Measurements from ENCODE around the gene CCSER2. TPM values are rescaled to one million over a fixed set of nuclear protein-coding genes. Genes with fewer than 3 reads are reported as not detected.
"Not testable (repeated sequence)": the region's sequence is repeated elsewhere in the genome, so short reads cannot be mapped to it uniquely, and the experiment has no call there.

CCSER2 gene, protein sequence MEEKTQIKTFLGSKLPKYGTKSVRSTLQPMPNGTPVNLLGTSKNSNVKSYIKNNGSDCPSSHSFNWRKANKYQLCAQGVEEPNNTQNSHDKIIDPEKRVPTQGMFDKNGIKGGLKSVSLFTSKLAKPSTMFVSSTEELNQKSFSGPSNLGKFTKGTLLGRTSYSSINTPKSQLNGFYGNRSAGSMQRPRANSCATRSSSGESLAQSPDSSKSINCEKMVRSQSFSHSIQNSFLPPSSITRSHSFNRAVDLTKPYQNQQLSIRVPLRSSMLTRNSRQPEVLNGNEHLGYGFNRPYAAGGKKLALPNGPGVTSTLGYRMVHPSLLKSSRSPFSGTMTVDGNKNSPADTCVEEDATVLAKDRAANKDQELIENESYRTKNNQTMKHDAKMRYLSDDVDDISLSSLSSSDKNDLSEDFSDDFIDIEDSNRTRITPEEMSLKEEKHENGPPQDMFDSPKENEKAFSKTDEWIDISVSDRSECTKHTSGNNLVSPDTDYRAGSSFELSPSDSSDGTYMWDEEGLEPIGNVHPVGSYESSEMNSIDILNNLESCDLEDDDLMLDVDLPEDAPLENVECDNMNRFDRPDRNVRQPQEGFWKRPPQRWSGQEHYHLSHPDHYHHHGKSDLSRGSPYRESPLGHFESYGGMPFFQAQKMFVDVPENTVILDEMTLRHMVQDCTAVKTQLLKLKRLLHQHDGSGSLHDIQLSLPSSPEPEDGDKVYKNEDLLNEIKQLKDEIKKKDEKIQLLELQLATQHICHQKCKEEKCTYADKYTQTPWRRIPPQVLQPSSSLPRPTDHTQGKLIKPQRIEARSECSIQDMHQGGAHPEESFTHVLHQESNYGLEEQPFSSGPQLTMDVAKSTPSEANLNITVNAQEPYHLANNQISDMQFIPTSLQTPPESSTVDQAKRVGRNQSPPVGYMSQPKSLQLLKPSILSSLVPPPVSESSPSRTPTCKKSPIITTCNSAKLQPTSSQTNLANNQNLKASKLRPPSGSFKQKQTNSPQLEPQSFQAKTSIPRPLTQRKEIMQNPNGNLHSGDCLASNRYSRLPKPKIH
- total RNA-seq: 100 to 1,000 TPM in 3 of 5 experiments, 10 to 100 TPM in 2; 91.1 to 133 (median 114) TPM
- 10 to 100 TPM; 59.1 to 85.3 TPM for polyA plus RNA-seq
- 155 reads per million, percentile 90 among the genes with 10 or more reads in this experiment for total RNA-seq

DNA sequence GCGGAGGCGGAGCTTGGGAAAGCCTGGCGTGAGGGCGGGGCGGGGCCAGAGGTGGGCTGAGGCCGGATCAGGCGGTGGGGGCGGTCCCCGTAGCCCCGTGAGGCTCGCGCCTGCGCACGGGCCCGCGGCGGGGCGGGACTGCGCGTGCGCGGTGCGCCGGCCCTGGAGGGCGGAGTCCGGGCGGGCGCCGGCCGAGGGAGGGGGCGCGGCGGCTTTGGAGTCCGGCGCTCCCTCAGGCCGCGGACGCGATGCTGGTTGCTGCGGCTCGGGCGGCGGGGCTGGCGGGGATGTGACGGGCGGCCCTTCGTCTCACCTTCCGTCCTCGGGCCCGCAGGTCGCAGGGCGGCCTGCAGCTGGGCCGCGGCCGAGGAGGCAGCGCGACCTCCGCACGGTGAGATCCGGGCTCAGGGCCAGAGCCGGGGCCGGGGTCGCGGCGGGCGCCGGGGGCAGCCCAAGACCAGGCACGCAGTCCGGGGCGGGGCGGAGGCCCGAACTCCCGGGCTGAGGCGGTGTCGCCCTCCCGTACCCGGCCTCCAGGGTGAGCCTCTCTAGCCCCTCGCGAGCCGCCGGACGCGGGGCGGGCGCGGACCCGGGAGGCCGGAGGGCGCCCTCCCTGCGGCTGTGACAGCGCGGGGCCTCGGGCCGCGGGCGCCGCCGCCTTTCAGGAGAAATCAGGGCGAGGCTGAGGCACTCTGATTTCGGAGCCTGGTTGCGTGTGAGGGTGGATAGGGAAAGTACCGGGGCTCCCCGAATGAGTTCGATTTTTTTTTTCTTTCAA lies at the start of gene CCSER2:
Gene CCSER2 (plus strand): TSS at position 172 of the 778 bp plus-strand sequence. CDS start 42,464 bp downstream, outside the sequence.
- Mint-ChIP-seq H3K4me1 (peaks cover 21 to 40% (median 33%) of the 10 kb centered on the region in 7 donors), H3K27ac (peak within 1 kb of the TSS; percentile 92 to 99 (median 97)), H3K27me3 (peaks cover 0 to 22% (median 0%) of the 10 kb centered on the region in 5 donors), H3K9me3 (peaks cover 0 to 3% (median 0%) of the 10 kb centered on the region in 11 donors), H3K36me3 (peaks cover 0 to 15% (median 0%) of the 10 kb centered on the region in 5 donors), H3K4me3 (peak within 1 kb of the TSS; percentile 91 to 99 (median 94))
- Histone ChIP-seq H3K36me3 (ENCODE audit: control insufficient read depth in 2 of 3, insufficient read depth in 3 of 3, low read length in 3 of 3) (no peaks in the 10 kb centered on the region), H3K4me1 (ENCODE audit: control insufficient read depth in 2 of 2, insufficient read depth in 2 of 2, low read length in 2 of 2) (peaks cover 22 to 26% of the 10 kb centered on the region in 2 donors), H3K27ac (ENCODE audit: low read depth, low read length) (peak within 1 kb of the TSS; percentile 100), H3K9me3 (ENCODE audit: control insufficient read depth in 2 of 3, low read length in 3 of 3) (no peaks in the 10 kb centered on the region), H3K27me3 (ENCODE audit: control insufficient read depth in 2 of 2, insufficient read depth in 2 of 2, low read length in 2 of 2) (no peaks in the 10 kb centered on the region), H3K4me3 (ENCODE audit: low read length) (peak within 1 kb of the TSS; percentile 74)
- ATAC-seq: peak; percentile 83
- DNase-seq: peak; percentile 83 to 99 (median 88)
- intact Hi-C loops (cut with micrococcal nuclease): loop anchor here (1.0 to 5.0 kb wide), 9 partner anchors 10 to 1284 kb away; partner anchors contain the start of gene GHITM (in 2 of the 2)
- ChIA-PET POLR2A (interaction anchor here (0.7 to 2.8 kb wide), 5 partner anchors 10 to 110 kb away, joined by 3 to 13 read pairs (median 3); no protein-coding TSS in a partner anchor), CTCF (interaction anchor here (1.1 kb wide), 2 partner anchors 23 to 211 kb away, joined by 3 to 5 read pairs; no protein-coding TSS in a partner anchor)

DNA sequence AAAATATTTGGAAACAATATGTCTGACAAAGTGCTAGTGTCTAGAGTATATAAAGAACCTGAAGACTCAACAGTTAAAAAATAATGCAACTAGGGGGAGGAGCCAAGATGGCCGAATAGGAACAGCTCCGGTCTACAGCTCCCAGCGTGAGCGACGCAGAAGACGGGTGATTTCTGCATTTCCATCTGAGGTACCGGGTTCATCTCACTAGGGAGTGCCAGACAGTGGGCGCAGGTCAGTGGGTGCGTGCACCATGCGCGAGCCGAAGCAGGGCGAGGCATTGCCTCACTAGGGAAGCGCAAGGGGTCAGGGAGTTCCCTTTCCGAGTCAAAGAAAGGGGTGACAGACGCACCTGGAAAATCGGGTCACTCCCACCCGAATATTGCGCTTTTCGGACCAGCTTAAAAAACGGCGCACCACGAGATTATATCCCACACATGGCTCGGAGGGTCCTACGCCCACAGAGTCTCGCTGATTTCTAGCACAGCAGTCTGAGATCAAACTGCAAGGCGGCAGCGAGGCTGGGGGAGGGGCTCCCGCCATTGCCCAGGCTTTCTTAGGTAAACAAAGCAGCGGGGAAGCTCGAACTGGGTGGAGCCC lies 48.4 kb upstream of the CCSER2 start:
- intact Hi-C loops (cut with micrococcal nuclease); DNase-seq; H3K4me1 ChIP-seq (ENCODE audit: control insufficient read depth in 2 of 2, insufficient read depth in 2 of 2, low read length in 2 of 2); ATAC-seq; CTCF ChIA-PET; H3K9me3 Mint-ChIP-seq; H3K36me3 Mint-ChIP-seq; H3K9me3 ChIP-seq (ENCODE audit: control insufficient read depth in 2 of 3, low read length in 3 of 3); POLR2A ChIA-PET; H3K4me3 ChIP-seq (ENCODE audit: low read length); H3K27ac ChIP-seq (ENCODE audit: low read depth, low read length); H3K27me3 ChIP-seq (ENCODE audit: control insufficient read depth in 2 of 2, insufficient read depth in 2 of 2, low read length in 2 of 2); H3K27ac Mint-ChIP-seq; H3K36me3 ChIP-seq (ENCODE audit: control insufficient read depth in 2 of 3, insufficient read depth in 3 of 3, low read length in 3 of 3); H3K4me1 Mint-ChIP-seq; H3K4me3 Mint-ChIP-seq: not testable (repeated sequence)
- peaks cover 16 to 38% (median 26%) of the 10 kb centered on the region in 5 donors for H3K27me3 Mint-ChIP-seq

- H3K4me3 Mint-ChIP-seq: no peak overlapping the region
- no peaks in the 10 kb centered on the region for H3K9me3 Mint-ChIP-seq
- peaks cover 0 to 7% (median 0%) of the 10 kb centered on the region in 7 donors for H3K4me1 Mint-ChIP-seq
- no peaks in the 10 kb centered on the region for H3K36me3 Mint-ChIP-seq
- H3K27ac ChIP-seq (ENCODE audit: low read depth, low read length): no peak overlapping the region
- H3K27me3 Mint-ChIP-seq: peaks cover 0 to 29% (median 0%) of the 10 kb centered on the region in 5 donors
- H3K27me3 ChIP-seq (ENCODE audit: control insufficient read depth in 2 of 2, insufficient read depth in 2 of 2, low read length in 2 of 2): no peaks in the 10 kb centered on the region
- no peaks in the 10 kb centered on the region for H3K9me3 ChIP-seq (ENCODE audit: control insufficient read depth in 2 of 3, low read length in 3 of 3)
- H3K4me1 ChIP-seq (ENCODE audit: control insufficient read depth in 2 of 2, insufficient read depth in 2 of 2, low read length in 2 of 2): no peaks in the 10 kb centered on the region
- CTCF ChIA-PET: no interaction called here
- no peaks in the 10 kb centered on the region for H3K36me3 ChIP-seq (ENCODE audit: control insufficient read depth in 2 of 3, insufficient read depth in 3 of 3, low read length in 3 of 3)
- intact Hi-C loops (cut with micrococcal nuclease): no loop called here
- POLR2A ChIA-PET: no interaction called here
- ATAC-seq (no peak), DNase-seq (no peak)
- no peak overlapping the region for H3K27ac Mint-ChIP-seq
- H3K4me3 ChIP-seq (ENCODE audit: low read length): no peak overlapping the region
These were observed 41.7 kb upstream of the CCSER2 start for GRCh38 chr10:84286695-84287094.

DNA sequence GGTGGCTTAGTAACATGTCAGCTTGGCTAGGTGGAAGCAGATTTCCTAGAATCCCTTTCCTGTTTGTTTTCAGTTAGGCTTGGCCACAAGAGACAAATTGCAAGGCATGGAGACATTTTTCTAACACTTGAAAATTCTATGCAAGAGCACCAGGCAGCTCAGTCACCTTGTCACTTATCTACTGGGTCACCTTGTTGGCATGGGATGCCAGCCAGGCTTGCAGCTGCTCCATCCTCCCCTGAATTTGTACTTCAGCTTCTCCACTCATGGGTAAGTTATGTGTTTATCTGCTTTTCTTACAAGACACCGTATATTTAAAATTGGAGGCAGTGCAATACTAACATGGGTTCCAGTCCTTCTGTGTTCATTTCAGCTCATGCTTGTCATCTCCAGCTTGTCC lies 40.2 kb upstream of the CCSER2 start:
- Histone ChIP-seq H3K9me3 (ENCODE audit: control insufficient read depth in 2 of 3, low read length in 3 of 3) (no peaks in the 10 kb centered on the region), H3K27ac (ENCODE audit: low read depth, low read length) (no peak overlapping the region), H3K4me1 (ENCODE audit: control insufficient read depth in 2 of 2, insufficient read depth in 2 of 2, low read length in 2 of 2) (no peaks in the 10 kb centered on the region), H3K4me3 (ENCODE audit: low read length) (no peak overlapping the region), H3K27me3 (ENCODE audit: control insufficient read depth in 2 of 2, insufficient read depth in 2 of 2, low read length in 2 of 2) (no peaks in the 10 kb centered on the region), H3K36me3 (ENCODE audit: control insufficient read depth in 2 of 3, insufficient read depth in 3 of 3, low read length in 3 of 3) (no peaks in the 10 kb centered on the region)
- no peak overlapping the region for H3K27ac Mint-ChIP-seq
- no peaks in the 10 kb centered on the region for H3K36me3 Mint-ChIP-seq
- no peak overlapping the region for H3K4me3 Mint-ChIP-seq
- H3K27me3 Mint-ChIP-seq: peaks cover 0 to 29% (median 0%) of the 10 kb centered on the region in 5 donors
- intact Hi-C loops (cut with micrococcal nuclease): no loop called here
- H3K9me3 Mint-ChIP-seq: no peaks in the 10 kb centered on the region
- POLR2A ChIA-PET: no interaction called here
- DNase-seq (no peak), ATAC-seq (no peak)
- H3K4me1 Mint-ChIP-seq: peaks cover 0 to 7% (median 0%) of the 10 kb centered on the region in 7 donors
- CTCF ChIA-PET: no interaction called here

DNA sequence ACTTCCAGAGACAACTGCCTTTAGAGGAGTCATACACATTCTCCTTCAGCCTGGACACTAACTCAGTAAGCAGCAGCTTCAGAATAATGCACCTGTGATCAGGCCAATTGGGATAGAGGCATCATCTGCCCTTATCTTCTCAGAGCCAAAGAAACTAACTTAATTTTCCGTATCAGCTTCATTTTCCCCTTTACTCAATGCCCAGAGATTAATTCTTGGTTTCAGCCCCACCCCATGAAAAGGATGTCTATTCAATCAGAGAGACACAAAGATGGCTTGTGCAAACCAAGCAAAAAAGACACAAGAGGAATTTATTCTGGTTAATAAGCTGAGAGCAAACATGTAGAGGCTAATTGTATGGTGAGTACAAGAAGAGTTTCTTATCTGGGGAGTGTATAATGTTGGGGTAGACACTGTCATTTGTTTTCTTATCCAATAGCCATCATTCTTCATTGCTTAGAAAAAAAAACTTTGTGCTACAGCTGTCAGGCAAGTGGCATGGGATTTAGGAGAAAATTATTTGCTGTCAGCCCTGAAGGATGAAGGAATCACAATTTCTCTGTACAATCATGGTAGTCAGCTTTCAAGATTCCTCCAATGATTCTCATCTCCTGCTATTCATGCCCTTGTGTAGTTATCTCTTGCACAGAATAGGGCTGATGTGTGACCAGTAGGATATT lies 38.7 kb upstream of the CCSER2 start:
- no peaks in the 10 kb centered on the region for H3K36me3 ChIP-seq (ENCODE audit: control insufficient read depth in 2 of 3, insufficient read depth in 3 of 3, low read length in 3 of 3)
- H3K27me3 Mint-ChIP-seq: peaks cover 0 to 29% (median 0%) of the 10 kb centered on the region in 5 donors
- no peak overlapping the region for H3K27ac ChIP-seq (ENCODE audit: low read depth, low read length)
- H3K4me1 ChIP-seq (ENCODE audit: control insufficient read depth in 2 of 2, insufficient read depth in 2 of 2, low read length in 2 of 2): no peaks in the 10 kb centered on the region
- H3K9me3 Mint-ChIP-seq: no peaks in the 10 kb centered on the region
- no peak overlapping the region for H3K27ac Mint-ChIP-seq
- H3K27me3 ChIP-seq (ENCODE audit: control insufficient read depth in 2 of 2, insufficient read depth in 2 of 2, low read length in 2 of 2): no peaks in the 10 kb centered on the region
- no peak overlapping the region for H3K4me3 ChIP-seq (ENCODE audit: low read length)
- peaks cover 0 to 21% (median 0%) of the 10 kb centered on the region in 7 donors for H3K4me1 Mint-ChIP-seq
- intact Hi-C loops (cut with micrococcal nuclease): no loop called here
- H3K36me3 Mint-ChIP-seq: no peaks in the 10 kb centered on the region
- H3K4me3 Mint-ChIP-seq: no peak overlapping the region
- POLR2A ChIA-PET: no interaction called here
- DNase-seq (no peak), ATAC-seq (no peak)
- no peaks in the 10 kb centered on the region for H3K9me3 ChIP-seq (ENCODE audit: control insufficient read depth in 2 of 3, low read length in 3 of 3)
- CTCF ChIA-PET: interaction anchor here (0.7 kb wide), 1 partner anchor 76 kb away, joined by 4 read pairs; no protein-coding TSS in a partner anchor
